Measurements from ENCODE around the gene SLC26A11.

SLC26A11 gene

GRCh38 chr17:80294653-80295052 is 74.4 kb downstream of the SLC26A11 start:
- H2BK120ac ChIP-seq (ENCODE audit: low read depth, low read length): no peak overlapping the region
- no peak overlapping the region for H3K18ac ChIP-seq (ENCODE audit: low read depth in 1 of 2, low read length in 2 of 2)
- no peak overlapping the region for H2AK5ac ChIP-seq (ENCODE audit: low read length, severe bottlenecking)
- H3K27me3 ChIP-seq (ENCODE audit: control insufficient read depth in 1 of 2, insufficient read depth in 1 of 2, low read length in 2 of 2): no peaks in the 10 kb centered on the region
- H3K4me3 ChIP-seq (ENCODE audit: insufficient read depth in 1 of 2, low read depth in 1 of 2, low read length in 2 of 2): no peak overlapping the region
- no peak overlapping the region for H4K8ac ChIP-seq (ENCODE audit: low read length)
- H3K14ac ChIP-seq (ENCODE audit: low read length in 2 of 2): no peak overlapping the region
- no peak overlapping the region for H2BK5ac ChIP-seq (ENCODE audit: low read depth, low read length, poor library complexity, severe bottlenecking)
- H3K9ac ChIP-seq (ENCODE audit: low read length): no peak overlapping the region
- no peak overlapping the region for H2BK15ac ChIP-seq (ENCODE audit: low read depth, poor library complexity, severe bottlenecking)
- peaks cover 76 to 90% of the 10 kb centered on the region in 2 experiments for H3K36me3 ChIP-seq (ENCODE audit: control insufficient read depth in 1 of 2, insufficient read depth in 2 of 2, low read depth in 1 of 2, low read length in 2 of 2)
- H3K9me3 ChIP-seq (ENCODE audit: control insufficient read depth, low read length): no peaks in the 10 kb centered on the region
- H3K4me2 ChIP-seq (ENCODE audit: low read length, poor library complexity, severe bottlenecking): no peak overlapping the region
- DNase-seq: no peak
- H2BK12ac ChIP-seq (ENCODE audit: low read length in 2 of 2): no peak overlapping the region
- H3K4me1 ChIP-seq (ENCODE audit: control insufficient read depth, insufficient read depth, low read depth, low read length): no peaks in the 10 kb centered on the region
- no peak overlapping the region for H3K27ac ChIP-seq (ENCODE audit: low read length, poor library complexity, severe bottlenecking)
- no peak overlapping the region for H4K91ac ChIP-seq (ENCODE audit: low read length)
- H2AFZ ChIP-seq (ENCODE audit: low read depth, low read length): no peak overlapping the region
- WGBS: 91% methylated on average over 6 of the region's 6 CpGs
- no peak overlapping the region for H3K23ac ChIP-seq (ENCODE audit: low read length in 2 of 2)
- peaks cover 2% of the 10 kb centered on the region for H3K79me1 ChIP-seq (replicated peaks; ENCODE audit: low read length, poor library complexity, severe bottlenecking)
- no peak overlapping the region for H3K4ac ChIP-seq (ENCODE audit: low read depth in 1 of 2, low read length in 2 of 2)

DNA sequence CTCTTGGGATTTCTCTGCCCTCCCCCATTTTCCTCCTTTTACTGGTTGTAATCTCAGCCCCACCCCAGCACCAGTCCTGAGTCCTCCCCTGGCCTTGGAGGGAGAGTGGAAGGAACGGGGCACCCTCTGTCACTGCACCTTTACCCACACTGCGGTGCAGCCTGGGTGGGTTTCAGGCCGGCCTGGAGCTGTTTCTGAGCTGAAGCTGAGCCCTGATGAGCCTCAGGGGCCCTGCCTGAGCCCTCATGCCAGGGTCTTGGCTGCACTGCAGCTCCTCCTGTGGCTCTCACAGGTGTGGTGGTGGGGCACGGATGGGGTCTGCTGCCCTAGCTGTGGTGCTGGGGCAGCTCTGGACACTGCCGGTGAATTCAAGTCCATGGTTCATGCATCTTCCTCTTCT is 74.9 kb downstream of the SLC26A11 start:
- Histone ChIP-seq H3K4me3 (ENCODE audit: insufficient read depth in 1 of 2, low read depth in 1 of 2, low read length in 2 of 2) (no peak overlapping the region), H3K36me3 (ENCODE audit: control insufficient read depth in 1 of 2, insufficient read depth in 2 of 2, low read depth in 1 of 2, low read length in 2 of 2) (peaks cover 72 to 90% of the 10 kb centered on the region in 2 experiments), H2BK15ac (ENCODE audit: low read depth, poor library complexity, severe bottlenecking) (no peak overlapping the region), H3K27me3 (ENCODE audit: control insufficient read depth in 1 of 2, insufficient read depth in 1 of 2, low read length in 2 of 2) (no peaks in the 10 kb centered on the region), H2BK12ac (ENCODE audit: low read length in 2 of 2) (no peak overlapping the region), H3K23ac (ENCODE audit: low read length in 2 of 2) (no peak overlapping the region), H4K91ac (ENCODE audit: low read length) (no peak overlapping the region), H3K4me2 (ENCODE audit: low read length, poor library complexity, severe bottlenecking) (no peak overlapping the region), H2AK5ac (ENCODE audit: low read length, severe bottlenecking) (no peak overlapping the region), H2BK120ac (ENCODE audit: low read depth, low read length) (no peak overlapping the region), H2BK5ac (ENCODE audit: low read depth, low read length, poor library complexity, severe bottlenecking) (no peak overlapping the region), H4K8ac (ENCODE audit: low read length) (no peak overlapping the region), H3K79me1 (replicated peaks; ENCODE audit: low read length, poor library complexity, severe bottlenecking) (peaks cover 2% of the 10 kb centered on the region), H3K27ac (ENCODE audit: low read length, poor library complexity, severe bottlenecking) (no peak overlapping the region), H3K9me3 (ENCODE audit: control insufficient read depth, low read length) (no peaks in the 10 kb centered on the region), H3K14ac (ENCODE audit: low read length in 2 of 2) (no peak overlapping the region), H3K18ac (ENCODE audit: low read depth in 1 of 2, low read length in 2 of 2) (peak overlapping the region in 1 of 2 experiments; percentile 41), H2AFZ (ENCODE audit: low read depth, low read length) (no peak overlapping the region), H3K4me1 (ENCODE audit: control insufficient read depth, insufficient read depth, low read depth, low read length) (no peaks in the 10 kb centered on the region), H3K9ac (ENCODE audit: low read length) (no peak overlapping the region), H3K4ac (ENCODE audit: low read depth in 1 of 2, low read length in 2 of 2) (no peak overlapping the region)
- WGBS: 100% methylated on average over 5 of the region's 5 CpGs
- DNase-seq: no peak

- H3K4ac ChIP-seq (ENCODE audit: low read depth in 1 of 2, low read length in 2 of 2): no peak overlapping the region
- no peak overlapping the region for H3K9ac ChIP-seq (ENCODE audit: low read length)
- H2BK5ac ChIP-seq (ENCODE audit: low read depth, low read length, poor library complexity, severe bottlenecking): no peak overlapping the region
- no peak overlapping the region for H3K14ac ChIP-seq (ENCODE audit: low read length in 2 of 2)
- H3K18ac ChIP-seq (ENCODE audit: low read depth in 1 of 2, low read length in 2 of 2): no peak overlapping the region
- H3K9me3 ChIP-seq (ENCODE audit: control insufficient read depth, low read length): no peaks in the 10 kb centered on the region
- no peak for DNase-seq
- no peak overlapping the region for H3K23ac ChIP-seq (ENCODE audit: low read length in 2 of 2)
- no peak overlapping the region for H3K27ac ChIP-seq (ENCODE audit: low read length, poor library complexity, severe bottlenecking)
- peaks cover 72 to 90% of the 10 kb centered on the region in 2 experiments for H3K36me3 ChIP-seq (ENCODE audit: control insufficient read depth in 1 of 2, insufficient read depth in 2 of 2, low read depth in 1 of 2, low read length in 2 of 2)
- 96% methylated on average over 5 of the region's 6 CpGs for WGBS
- no peaks in the 10 kb centered on the region for H3K4me1 ChIP-seq (ENCODE audit: control insufficient read depth, insufficient read depth, low read depth, low read length)
- no peak overlapping the region for H2AFZ ChIP-seq (ENCODE audit: low read depth, low read length)
- H3K79me1 ChIP-seq (replicated peaks; ENCODE audit: low read length, poor library complexity, severe bottlenecking): peaks cover 2% of the 10 kb centered on the region
- H2AK5ac ChIP-seq (ENCODE audit: low read length, severe bottlenecking): no peak overlapping the region
- no peak overlapping the region for H2BK12ac ChIP-seq (ENCODE audit: low read length in 2 of 2)
- H2BK120ac ChIP-seq (ENCODE audit: low read depth, low read length): no peak overlapping the region
- no peaks in the 10 kb centered on the region for H3K27me3 ChIP-seq (ENCODE audit: control insufficient read depth in 1 of 2, insufficient read depth in 1 of 2, low read length in 2 of 2)
- no peak overlapping the region for H2BK15ac ChIP-seq (ENCODE audit: low read depth, poor library complexity, severe bottlenecking)
- H3K4me3 ChIP-seq (ENCODE audit: insufficient read depth in 1 of 2, low read depth in 1 of 2, low read length in 2 of 2): no peak overlapping the region
- no peak overlapping the region for H3K4me2 ChIP-seq (ENCODE audit: low read length, poor library complexity, severe bottlenecking)
- no peak overlapping the region for H4K91ac ChIP-seq (ENCODE audit: low read length)
- H4K8ac ChIP-seq (ENCODE audit: low read length): no peak overlapping the region
These were observed 75.3 kb downstream of the SLC26A11 start for GRCh38 chr17:80295559-80295958.

GRCh38 chr17:80296221-80296620 is 76.0 kb downstream of the SLC26A11 start:
- Histone ChIP-seq H3K36me3 (ENCODE audit: control insufficient read depth in 1 of 2, insufficient read depth in 2 of 2, low read depth in 1 of 2, low read length in 2 of 2) (peaks cover 69 to 90% of the 10 kb centered on the region in 2 experiments), H3K18ac (ENCODE audit: low read depth in 1 of 2, low read length in 2 of 2) (no peak overlapping the region), H3K79me1 (replicated peaks; ENCODE audit: low read length, poor library complexity, severe bottlenecking) (peaks cover 2% of the 10 kb centered on the region), H3K4me3 (ENCODE audit: insufficient read depth in 1 of 2, low read depth in 1 of 2, low read length in 2 of 2) (no peak overlapping the region), H2BK5ac (ENCODE audit: low read depth, low read length, poor library complexity, severe bottlenecking) (no peak overlapping the region), H3K27me3 (ENCODE audit: control insufficient read depth in 1 of 2, insufficient read depth in 1 of 2, low read length in 2 of 2) (no peaks in the 10 kb centered on the region), H4K8ac (ENCODE audit: low read length) (no peak overlapping the region), H3K4ac (ENCODE audit: low read depth in 1 of 2, low read length in 2 of 2) (no peak overlapping the region), H2BK15ac (ENCODE audit: low read depth, poor library complexity, severe bottlenecking) (no peak overlapping the region), H3K27ac (ENCODE audit: low read length, poor library complexity, severe bottlenecking) (no peak overlapping the region), H3K9me3 (ENCODE audit: control insufficient read depth, low read length) (no peaks in the 10 kb centered on the region), H2AFZ (ENCODE audit: low read depth, low read length) (no peak overlapping the region), H3K4me2 (ENCODE audit: low read length, poor library complexity, severe bottlenecking) (no peak overlapping the region), H2BK120ac (ENCODE audit: low read depth, low read length) (no peak overlapping the region), H2AK5ac (ENCODE audit: low read length, severe bottlenecking) (no peak overlapping the region), H4K91ac (ENCODE audit: low read length) (no peak overlapping the region), H3K9ac (ENCODE audit: low read length) (no peak overlapping the region), H3K23ac (ENCODE audit: low read length in 2 of 2) (no peak overlapping the region), H3K4me1 (ENCODE audit: control insufficient read depth, insufficient read depth, low read depth, low read length) (no peaks in the 10 kb centered on the region), H2BK12ac (ENCODE audit: low read length in 2 of 2) (no peak overlapping the region), H3K14ac (ENCODE audit: low read length in 2 of 2) (no peak overlapping the region)
- no peak for DNase-seq
- 99% methylated on average over 14 of the region's 14 CpGs for WGBS
